GM18520 (cell line): ENCODE data around the gene FLT3.
"Not testable (repeated sequence)": the region's sequence is repeated elsewhere in the genome, so short reads cannot be mapped to it uniquely, and the experiment has no call there.

Source experiments
- ATAC-seq: cut with Tn5 transposase; IDR thresholded peaks from one replicate; pipeline ENCODE4 v1.9.1; 2021; ENCODE audit not compliant: unreplicated experiment

The FLT3 gene

DNA sequence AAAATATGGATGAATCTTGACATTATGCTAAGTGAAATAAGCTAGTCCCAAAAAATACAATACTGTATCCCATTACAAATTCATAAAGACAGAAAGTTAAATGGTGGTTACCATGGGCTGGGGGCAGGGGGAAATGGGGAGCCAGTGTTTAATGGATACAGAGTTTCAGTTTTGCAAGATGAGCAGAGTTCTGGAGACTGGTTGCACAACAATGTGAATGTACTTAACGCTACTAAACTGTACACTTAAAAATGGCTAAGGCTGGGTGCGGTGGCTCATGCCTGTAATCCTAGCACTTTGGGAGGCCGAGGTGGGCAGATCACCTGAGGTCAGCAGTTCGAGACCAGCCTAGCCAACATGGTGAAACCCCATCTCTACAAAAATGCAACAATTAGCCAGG lies 1.5 kb upstream of the FLT3 start:
- not testable (repeated sequence) for ATAC-seq

DNA sequence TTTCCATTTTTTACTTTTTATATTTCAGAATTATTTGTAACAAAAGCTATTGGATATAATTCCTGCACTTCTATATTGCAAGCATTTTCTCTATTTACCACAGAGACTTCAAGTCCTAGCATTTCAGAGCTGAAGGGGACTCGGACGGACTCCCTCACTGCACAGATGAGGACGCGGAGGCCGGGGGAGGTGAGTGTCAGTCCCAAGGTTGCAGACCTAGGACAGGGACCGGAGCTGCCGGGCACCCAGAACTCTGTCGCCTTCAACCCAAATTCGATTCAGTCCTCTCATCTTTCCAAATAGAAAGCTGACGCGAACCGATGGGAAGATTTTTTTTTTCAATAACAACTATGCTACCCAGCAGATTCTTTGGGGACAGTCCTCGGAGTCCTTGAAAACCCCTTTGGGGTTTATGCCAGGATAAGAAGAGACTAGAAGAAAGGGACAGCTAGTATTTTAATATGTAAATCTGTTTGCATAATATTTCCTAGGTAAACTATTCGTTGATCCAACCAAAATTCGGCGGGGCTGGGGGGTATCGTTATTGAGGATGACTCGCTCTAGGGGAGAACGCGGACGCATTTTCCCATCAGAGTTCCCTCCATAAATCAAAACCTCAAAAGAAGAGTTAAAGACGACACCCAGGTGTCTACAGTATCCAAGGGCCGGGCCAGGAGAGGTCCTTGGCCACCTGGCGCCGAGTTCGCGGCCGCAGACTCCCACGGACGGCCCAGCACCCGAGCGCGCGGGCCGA lies 803 bp downstream of the FLT3 start:
- no peak for ATAC-seq

DNA sequence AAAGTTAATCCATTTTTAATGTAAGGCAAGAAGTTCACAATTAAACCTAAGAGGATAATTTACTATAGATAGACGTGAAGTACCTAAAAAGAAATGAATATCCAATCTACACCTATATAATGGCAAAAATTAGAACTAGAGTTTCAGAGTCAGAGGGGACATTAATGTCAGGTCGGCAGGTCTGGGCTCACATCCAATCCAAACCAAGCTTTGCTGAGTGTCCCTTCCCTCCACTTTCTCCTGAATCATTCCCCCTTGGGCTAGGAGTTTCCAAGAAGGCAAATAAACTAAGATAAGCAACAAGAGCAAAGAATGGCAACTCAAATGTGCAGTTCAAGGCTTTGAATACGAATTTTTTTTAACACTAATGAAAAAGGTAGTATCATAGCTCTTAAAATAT lies 2.9 kb downstream of the FLT3 start:
- no peak for ATAC-seq

DNA sequence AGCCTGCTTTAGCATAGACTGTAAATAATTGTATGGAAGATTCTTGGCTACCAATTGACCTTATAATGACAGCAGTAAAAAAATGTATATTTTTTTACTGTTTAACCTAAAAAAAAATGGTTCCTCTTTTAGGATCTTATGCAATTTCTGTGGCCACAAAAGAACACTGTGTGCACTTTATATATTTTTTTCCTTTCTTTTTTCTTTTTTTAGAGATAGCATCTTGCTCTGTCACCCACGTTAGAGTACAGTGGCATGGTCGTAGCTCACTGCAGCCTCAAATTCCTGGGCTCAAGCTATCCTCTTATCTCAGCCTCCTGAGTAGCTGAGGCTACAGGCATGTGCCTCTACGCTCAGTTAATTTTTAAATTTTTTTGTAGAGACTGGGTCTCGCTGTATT lies 6.1 kb downstream of the FLT3 start:
- no peak for ATAC-seq

DNA sequence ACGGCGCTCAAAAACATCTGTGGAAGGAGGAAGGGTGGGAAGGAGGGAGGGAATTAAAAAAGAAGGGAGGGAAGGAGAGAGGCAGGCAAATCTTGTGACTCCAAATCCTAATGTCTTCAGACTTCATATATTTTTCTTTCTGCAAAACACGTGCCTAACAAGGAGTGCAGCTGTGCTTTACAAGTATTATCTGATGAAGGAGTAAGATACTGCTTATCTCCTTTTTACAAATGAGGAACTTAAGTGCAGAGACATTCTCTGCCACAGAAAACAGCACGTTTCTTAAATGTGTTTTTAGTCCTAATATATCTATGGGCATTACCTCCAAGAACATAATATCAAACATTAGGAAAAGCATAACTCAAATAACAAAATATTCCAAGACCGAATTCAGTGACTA lies 6.5 kb downstream of the FLT3 start:
- no peak for ATAC-seq

DNA sequence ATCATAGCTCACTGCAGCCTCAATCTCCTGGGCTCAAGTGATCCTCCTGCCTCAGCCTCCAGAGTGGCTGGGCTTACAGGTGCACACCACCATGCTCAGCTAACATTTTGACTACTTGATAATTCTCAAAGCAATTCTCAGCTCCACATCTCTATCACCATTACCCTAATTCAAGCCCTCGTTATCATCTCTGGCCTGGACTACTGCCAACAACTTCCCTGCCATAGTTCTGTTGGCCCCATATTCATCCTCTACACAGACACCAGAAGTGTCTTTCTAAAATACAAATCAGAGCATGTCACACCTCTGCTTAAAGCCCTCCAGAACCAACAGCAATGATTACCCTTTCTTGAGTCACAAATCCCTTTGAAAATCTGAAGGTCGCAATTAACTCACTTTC lies 7.9 kb downstream of the FLT3 start:
- ATAC-seq: no peak

DNA sequence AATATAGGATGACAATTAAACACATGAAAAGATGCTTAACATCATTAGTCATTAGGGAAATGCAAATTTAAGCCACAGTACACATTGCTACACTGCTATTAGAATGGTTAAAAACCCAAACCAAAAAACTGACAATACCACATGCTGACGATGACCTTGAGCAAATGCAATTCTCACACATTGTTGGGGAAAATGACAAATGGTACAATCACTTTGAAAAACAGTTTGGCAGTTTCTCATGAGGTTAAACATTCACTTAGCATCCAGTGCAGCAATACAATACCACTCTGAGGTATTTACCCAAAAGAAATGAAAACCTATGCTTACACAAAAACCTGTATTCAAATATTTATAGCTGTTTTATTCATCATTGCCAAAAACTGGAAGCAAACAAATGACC lies 11.3 kb downstream of the FLT3 start:
- ATAC-seq: peak; percentile 73

DNA sequence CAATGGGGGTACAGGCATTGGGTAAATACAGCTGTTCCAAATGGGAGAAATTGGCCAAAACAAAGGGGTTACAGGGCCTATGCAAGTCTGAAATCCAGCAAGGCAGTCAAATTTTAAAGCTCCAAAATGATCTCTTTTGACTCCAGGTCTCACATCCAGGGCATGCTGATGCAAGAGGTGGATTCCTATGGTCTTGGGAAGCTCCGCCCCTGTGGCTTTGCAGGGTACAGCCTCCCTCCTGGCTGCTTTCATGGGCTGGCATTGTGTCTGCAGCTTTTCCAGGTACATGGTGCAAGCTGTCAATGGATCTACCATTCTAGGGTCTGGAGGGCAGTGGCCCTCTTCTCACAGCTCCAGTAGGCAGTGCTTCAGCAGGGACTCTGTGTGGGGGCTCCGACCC lies 22.6 kb downstream of the FLT3 start:
- ATAC-seq: not testable (repeated sequence)

DNA sequence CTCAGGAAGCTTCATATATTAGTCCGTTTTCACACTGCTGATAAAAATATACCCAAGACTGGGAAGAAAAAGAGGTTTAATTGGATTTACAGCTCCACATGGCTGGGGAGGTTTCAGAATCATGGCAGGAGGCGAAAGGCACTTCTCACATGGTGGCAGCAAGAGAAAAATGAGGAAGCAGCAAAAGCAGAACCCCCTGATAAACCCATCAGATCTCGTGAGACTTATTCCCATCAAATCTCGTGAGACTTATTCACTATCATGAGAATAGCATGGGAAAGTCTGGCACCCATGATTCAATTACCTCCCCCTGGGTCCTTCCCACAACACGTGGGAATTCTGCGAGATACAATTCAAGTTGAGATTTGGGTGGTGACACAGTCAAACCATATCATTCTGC lies 23.1 kb downstream of the FLT3 start:
- ATAC-seq: no peak

DNA sequence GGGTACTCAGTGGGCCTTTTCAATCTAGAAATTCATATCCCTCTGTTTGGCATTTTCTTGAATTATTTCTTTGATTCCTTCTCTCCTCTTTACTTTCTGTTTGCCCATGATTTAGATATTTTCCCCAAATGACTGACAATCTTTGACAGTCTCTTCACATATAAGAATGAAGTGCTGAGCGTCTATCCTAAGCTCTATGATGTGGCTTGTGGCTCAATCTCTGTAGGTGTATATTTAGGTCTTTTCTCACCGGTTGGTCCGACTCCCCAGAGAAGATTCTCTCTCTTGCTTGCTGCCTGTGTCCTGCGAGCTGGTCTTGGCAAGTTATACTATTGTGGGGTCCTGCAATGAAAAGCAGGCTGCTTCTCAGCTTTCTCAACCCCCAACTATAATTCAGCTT lies 29.0 kb downstream of the FLT3 start:
- no peak for ATAC-seq

DNA sequence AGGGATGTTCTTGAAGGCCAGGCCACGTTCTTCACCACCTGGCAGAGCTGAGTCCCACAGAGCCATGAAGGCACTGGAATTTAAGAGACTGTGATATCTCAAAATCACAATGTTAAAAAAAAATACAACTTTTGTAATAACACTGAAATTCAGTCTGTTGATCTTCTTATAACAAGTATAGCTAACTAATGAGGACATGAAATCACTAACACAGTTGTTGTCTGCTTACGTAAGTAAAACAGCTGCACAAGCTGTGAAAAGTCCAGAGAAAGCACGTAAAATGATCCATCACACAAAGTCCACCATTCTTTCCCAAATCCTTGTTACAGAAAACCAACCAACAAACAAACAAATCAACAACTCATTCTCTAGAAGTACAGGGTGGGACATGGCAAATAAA lies 32.9 kb downstream of the FLT3 start:
- ATAC-seq: no peak

DNA sequence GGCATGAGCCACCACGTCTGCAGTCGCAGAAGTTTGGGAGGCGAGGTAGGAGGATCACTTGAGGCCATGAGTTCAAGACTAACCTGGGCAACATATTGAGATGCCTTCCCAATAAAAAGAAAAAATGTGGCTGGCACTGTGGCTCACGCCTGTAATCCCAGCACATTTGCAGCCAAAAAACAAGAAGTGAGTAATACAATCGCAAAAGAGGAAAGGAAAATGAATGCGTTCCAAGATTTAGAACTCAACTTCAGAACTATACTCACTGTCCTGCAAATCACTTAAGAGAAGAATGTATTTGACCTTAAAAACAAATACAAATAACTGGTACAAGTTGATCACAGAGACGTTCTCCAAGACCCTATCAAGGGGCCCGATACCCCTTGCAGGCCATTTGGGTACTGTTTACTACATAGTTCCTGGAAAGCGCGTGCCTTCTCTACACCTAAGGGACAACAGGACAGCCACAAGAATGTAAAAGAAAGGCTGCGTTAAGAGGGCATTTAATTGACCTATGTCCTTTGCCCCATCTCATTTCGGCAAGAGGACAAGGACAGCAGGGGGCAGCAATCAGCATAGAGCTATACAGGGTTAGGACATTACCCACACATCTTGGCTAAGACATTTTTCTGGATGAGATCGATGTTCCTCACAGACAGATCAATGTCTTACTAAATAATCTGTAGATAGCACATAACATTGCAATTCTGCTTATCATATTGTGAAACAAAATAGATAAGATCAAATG lies 41.3 kb downstream of the FLT3 start:
- no peak for ATAC-seq

DNA sequence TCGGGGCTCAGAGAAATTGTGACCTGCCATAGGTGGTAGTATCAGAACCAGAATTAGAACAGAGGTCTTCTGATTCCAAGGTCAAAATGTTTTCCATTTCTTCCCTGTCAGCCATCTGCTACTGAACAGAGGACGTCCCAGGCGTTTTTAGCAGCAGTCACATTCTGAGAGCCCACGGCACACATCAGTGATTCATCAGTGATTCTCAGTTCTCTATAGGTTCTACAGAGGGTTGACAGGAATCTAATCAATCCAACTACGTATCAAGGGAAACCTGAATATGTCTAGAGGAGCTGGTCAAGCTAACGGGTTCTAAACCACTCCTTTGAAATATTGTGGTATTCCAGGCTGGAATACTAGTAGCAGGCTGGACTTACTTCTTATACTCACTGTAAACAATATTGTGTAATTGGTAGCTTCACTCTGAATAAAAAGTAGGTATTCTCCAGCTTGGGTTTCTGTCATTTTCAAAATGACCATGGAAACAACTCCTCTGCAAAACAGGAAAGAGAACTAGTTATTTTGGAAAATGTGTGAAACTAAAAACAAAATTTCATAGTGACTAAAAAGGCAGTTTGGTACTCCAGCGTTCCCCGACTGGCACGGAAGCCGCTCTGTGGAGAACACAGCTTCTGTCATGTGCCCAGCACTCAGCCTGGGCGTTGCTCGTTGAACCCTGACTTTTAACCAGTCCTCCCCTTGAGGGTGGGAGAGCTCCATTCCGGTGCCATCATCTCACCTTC lies 43.2 kb downstream of the FLT3 start:
- peak; percentile 52 for ATAC-seq

DNA sequence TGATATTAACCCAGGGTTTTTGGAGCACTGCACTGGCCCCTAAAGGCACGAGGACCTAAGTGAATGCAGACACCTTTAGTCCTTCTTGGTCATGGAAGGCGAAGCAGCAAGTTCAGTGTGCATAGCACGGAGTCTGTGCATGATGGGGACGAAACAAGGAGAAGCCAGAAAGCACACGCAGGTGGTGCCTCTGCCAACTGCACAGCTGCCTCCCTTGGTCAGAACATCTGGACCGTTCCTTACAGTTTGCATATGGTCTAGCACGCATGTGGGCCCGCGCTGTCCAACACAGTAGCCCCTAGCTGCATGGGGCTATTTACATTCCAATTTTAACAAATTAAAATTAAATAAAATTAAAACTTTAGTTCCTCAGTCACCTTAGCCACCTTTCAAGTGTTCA lies 44.0 kb downstream of the FLT3 start:
- no peak for ATAC-seq

DNA sequence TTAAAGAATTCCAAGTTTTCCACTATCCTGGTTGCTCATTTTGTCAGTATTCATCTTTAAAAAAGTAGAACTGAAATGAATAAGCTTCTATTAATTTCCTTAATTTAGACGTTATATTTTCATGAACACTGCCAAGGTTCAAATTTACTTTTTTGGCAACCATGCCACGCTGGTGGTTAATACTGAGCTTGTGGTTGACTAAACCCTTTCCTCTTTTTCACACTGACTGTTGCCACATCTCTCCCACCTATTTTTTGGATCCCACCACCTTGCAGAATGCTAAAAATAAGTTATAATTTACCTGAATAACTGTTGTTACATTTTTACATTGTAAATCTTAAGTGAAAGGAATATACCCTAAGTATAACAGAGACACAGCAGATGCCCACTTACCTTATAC lies 45.0 kb downstream of the FLT3 start:
- no peak for ATAC-seq

DNA sequence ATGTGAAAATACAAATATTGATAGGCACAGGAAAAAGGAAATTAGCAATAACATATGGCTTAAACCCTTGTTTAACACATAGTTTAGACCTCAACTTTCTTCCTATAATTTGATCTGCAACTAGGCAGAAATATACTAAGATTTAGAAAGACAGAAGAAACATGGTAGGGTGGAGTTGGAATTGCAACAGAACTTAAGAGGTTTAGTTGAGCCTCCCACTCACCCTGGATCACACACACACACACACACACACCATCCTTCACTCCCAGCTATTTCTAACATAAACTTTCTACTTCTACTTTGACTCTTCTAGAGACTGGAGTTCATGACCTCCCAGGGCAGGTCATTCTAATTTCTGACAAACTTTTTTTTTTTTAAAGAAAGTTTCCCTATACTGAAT lies 47.4 kb downstream of the FLT3 start:
- ATAC-seq: no peak

DNA sequence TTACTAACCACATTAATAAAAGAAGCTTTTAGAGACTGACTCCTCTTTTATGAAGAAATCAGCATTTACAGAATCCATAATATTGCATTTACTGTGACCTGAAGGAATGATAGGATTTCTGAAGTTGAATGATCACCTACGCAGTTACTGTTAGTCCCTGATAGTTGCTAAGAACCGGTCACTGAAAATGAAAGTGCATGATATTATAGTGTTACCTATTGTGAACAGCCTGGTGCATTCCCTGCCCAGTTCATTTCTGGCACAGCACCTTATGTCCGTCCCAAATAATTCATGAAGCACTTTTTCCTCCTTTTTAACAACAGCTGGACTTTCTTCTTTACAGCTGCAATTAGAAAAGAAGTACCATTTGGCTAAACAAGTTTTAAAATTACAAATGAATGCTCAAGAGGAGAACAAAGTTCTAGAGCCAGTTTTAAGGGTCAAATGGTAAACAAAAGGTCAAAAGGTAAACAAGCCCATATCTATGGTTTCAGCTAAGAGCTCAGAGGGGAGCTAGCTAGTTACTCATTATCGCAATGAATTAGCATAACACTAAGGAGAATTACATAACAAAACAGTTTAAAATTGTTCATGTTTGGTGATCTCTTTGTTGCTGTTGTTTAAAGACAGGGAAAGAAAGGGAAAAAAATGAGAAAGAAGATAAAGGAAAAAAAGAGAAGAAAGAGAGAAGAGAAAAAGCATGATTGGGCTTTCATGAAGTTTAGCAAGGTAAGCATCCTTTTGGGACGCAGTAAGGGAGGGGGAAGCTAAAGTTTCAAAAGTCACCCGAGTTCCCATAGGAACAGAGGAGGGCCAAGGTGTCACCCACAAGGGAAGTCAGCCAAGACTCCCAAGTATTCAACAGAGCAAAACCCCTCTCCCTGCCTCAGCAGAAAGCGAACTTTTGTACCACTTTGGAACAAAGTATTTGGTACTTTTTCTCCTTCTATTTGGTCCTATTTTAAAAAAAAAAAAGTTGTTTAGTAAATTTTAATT lies 50.2 kb downstream of the FLT3 start:
- peak; percentile 34 for ATAC-seq

DNA sequence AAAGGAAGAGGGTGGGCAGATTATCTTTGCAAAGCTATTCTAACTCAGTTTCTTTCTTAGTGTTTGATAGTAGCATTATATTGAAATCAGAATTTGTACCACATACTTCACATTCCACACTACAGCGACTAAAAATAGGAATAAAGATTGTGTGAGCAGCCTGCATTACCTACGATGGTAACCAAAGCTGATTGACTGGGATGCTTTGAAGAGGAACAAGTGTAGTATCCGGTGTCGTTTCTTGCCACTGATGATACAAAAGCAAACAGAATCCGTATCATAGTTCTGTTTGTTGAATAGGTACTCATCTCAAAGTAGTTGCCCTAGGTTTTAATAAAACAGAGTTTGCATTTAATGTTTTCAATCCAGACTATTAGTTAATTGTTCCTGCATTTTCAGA lies 51.2 kb downstream of the FLT3 start:
- ATAC-seq: no peak

DNA sequence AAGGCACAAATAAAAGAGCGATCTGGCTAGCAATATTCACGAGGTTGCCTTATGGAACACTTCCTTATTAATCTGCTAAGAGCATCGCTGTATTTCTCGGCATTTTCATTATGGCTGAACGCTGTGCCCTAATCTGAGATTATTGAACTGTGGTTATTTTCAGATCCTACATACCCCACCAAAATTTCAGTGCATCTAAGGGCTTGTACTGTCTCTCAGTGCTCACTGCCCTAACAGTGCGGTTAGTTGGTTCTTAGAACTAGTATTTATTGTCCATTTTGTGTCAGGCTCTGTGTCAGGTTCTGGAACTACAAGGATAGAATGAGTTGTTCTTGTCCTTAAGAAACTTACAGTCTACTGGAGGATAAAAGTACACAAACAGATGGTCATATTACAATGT lies 51.6 kb downstream of the FLT3 start:
- no peak for ATAC-seq

DNA sequence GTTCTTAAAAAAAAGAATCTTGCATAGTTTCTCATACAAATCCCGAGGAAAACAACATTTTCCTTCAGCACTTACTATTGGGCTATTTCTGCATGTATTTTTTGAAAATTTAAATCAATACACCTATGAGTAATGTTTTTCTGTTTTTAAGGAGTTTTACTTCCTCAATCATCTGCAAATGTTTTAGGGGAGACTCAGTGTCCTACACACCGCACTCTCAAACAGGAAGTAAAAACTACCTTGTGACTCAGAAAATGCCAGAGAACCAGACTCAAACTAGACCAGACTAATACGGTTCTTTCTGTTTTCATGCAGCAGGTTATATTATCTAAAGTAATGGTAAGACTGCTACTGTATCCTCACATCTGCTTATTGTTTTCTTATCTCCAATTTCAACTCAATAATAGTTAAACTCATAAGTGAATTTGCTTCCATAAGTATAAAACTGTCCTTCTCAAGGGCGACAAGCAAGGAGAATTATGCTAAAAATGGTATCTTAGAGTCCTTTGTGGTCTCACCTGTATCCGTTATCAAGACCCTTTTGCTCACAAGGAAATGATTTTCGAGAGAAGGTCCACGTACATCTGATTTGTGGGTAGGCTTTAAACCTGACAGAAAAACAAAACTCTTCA lies 52.5 kb downstream of the FLT3 start:
- ATAC-seq: peak; percentile 86
